HepG2 (cell line): ENCODE measurements around the gene KRT6C. TPM values are rescaled to one million over a fixed set of nuclear protein-coding genes. Genes with fewer than 3 reads are reported as not detected.

ENCODE experiments used
- ATAC-seq: fragments of 200-7000 bp; cut with Tn5 transposase; 3 replicates; pipeline ENCODE4 v1.9.1; 2020; ENCODE audit warnings: mild to moderate bottlenecking, moderate library complexity
- BruUV-seq: library from RNA; stranded (reverse); fragments of 400-500 nt; replicated peaks from 2 replicates; lab custom pipeline; 2021; lab: Mats Ljungman, UMichigan
- CTCF ChIA-PET: fragments of 300-600 bp; formaldehyde crosslinking; extraction: SDS; loops from one replicate; lab custom pipeline; 2021; ENCODE audit warnings: low total read pairs, inconsistent platforms, low intra/inter-chr PET ratio; lab: Yijun Ruan, JAX
- POLR2A ChIA-PET: fragments of 350-600 bp; sonication (Branson Sonifier 250); formaldehyde crosslinking; loops from one replicate; lab custom pipeline; 2020; ENCODE audit warnings: antibody characterized with exemption, inconsistent platforms; lab: Yijun Ruan, JAX
- DNase-seq: peaks from one replicate; pipeline ENCODE4 v3.0.0-alpha.2; 2015; ENCODE audit warnings: low spot score
- FAIRE-seq: peaks from 3 replicates; lab custom pipeline; 2011; peaks lifted over from hg19 to GRCh38; lab: Jason Lieb, UNC
- H2AFZ ChIP-seq: one replicate; pipeline ENCODE4 v1.6.1; 2011; ENCODE audit warnings: low read length, inconsistent platforms
- H3K27ac ChIP-seq: fragments of 300-600 bp; 3 replicates; pipeline ENCODE4 v1.8.0; 2011; ENCODE audit warnings: mixed run types, mild to moderate bottlenecking, mixed read lengths, low read length, inconsistent platforms; ENCODE audit not compliant: insufficient read depth; ENCODE audit errors: extremely low read length
- H3K27me3 ChIP-seq, 2 experiments: fragments of 200-600 bp in 1 of 2; 2 replicates in 1 of 2; 3 replicates in 1 of 2; pipeline versions ENCODE4 v1.6.0 to v1.8.0; 2011; ENCODE audit warnings: low read length in 2 of 2, mild to moderate bottlenecking in 2 of 2, moderate library complexity in 2 of 2, inconsistent platforms in 1 of 2; ENCODE audit not compliant: insufficient read depth in 2 of 2, control insufficient read depth in 1 of 2
- H3K36me3 ChIP-seq, 2 experiments: fragments of 200-600 bp in 1 of 2; replicated peaks in 1 of 2; 2 replicates in 1 of 2; 3 replicates in 1 of 2; pipeline versions ENCODE4 v1.5.1 to v1.8.0; 2011; ENCODE audit warnings: low read length in 2 of 2, inconsistent platforms in 1 of 2; ENCODE audit not compliant: insufficient read depth in 2 of 2, control insufficient read depth in 1 of 2
- H3K4me1 ChIP-seq: 2 replicates; pipeline ENCODE4 v1.5.1; 2012; ENCODE audit warnings: low read length, inconsistent platforms; ENCODE audit not compliant: insufficient read depth
- H3K4me2 ChIP-seq: 2 replicates; pipeline ENCODE4 v1.6.0; 2011; ENCODE audit warnings: low read depth, low read length, inconsistent platforms
- H3K4me3 ChIP-seq, 3 experiments: fragments of 200-600 bp in 1 of 3; sonication (generic), shearing (Covaris generic) in 1 of 3; replicated peaks in 1 of 3; 2 replicates each; pipeline ENCODE4 v1.5.1; 2011 to 2016; ENCODE audit warnings: low read length in 3 of 3, inconsistent platforms in 2 of 3, low read depth in 2 of 3, mild to moderate bottlenecking in 2 of 3, control low read depth in 1 of 3, mixed read lengths in 1 of 3; ENCODE audit not compliant: insufficient read depth in 1 of 3
- H3K79me2 ChIP-seq: one replicate; pipeline ENCODE4 v1.6.1; 2011; ENCODE audit warnings: low read length, inconsistent platforms; ENCODE audit not compliant: insufficient read depth
- H3K9ac ChIP-seq: 2 replicates; pipeline ENCODE4 v1.6.0; 2011; ENCODE audit warnings: mild to moderate bottlenecking, low read depth, low read length, inconsistent platforms; ENCODE audit not compliant: insufficient read depth
- H3K9me3 ChIP-seq: 2 replicates; pipeline ENCODE4 v1.5.1; 2012; ENCODE audit warnings: mild to moderate bottlenecking, low read length
- H4K20me1 ChIP-seq: 2 replicates; pipeline ENCODE4 v1.6.0; 2011; ENCODE audit warnings: inconsistent platforms, mild to moderate bottlenecking, low read length, moderate library complexity; ENCODE audit not compliant: insufficient read depth
- CEBPB ChIP-seq: IDR thresholded peaks from 2 replicates; pipeline ENCODE4 v1.6.1; 2011; ENCODE audit warnings: low read depth, low read length, improper control_type of control experiment, borderline replicate concordance
- GLI4 ChIP-seq: sonication (generic); formaldehyde crosslinking; IDR thresholded peaks from 2 replicates; pipeline ENCODE4 v1.5.1; 2020; ENCODE audit warnings: missing genetic modification reagents, mild to moderate bottlenecking, moderate library complexity, borderline replicate concordance
- JDP2 ChIP-seq: sonication (generic); formaldehyde crosslinking; IDR thresholded peaks from 2 replicates; pipeline ENCODE4 v1.8.1; 2022; ENCODE audit warnings: missing genetic modification reagents, borderline replicate concordance
- KMT2B ChIP-seq: IDR thresholded peaks from 2 replicates; pipeline ENCODE4 v1.6.1; 2016; ENCODE audit warnings: missing genetic modification reagents, missing compliant biosample characterization
- MLLT10 ChIP-seq: sonication (generic); formaldehyde crosslinking; IDR thresholded peaks from 2 replicates; pipeline ENCODE4 v1.4.0; 2020; ENCODE audit warnings: missing genetic modification reagents
- RAD21 ChIP-seq: fragments of 450-650 bp; formaldehyde crosslinking; IDR thresholded peaks from 2 replicates; pipeline ENCODE4 v1.5.0; 2020; ENCODE audit warnings: mild to moderate bottlenecking
- RELA ChIP-seq: sonication (generic); formaldehyde crosslinking; IDR thresholded peaks from 2 replicates; pipeline ENCODE4 v1.4.0; 2020; ENCODE audit warnings: missing genetic modification reagents
- RFX1 ChIP-seq: fragments of 450-650 bp; IDR thresholded peaks from 2 replicates; pipeline ENCODE4 v1.6.1; 2017
- SNAPC2 ChIP-seq: sonication (generic); formaldehyde crosslinking; IDR thresholded peaks from 2 replicates; pipeline ENCODE4 v1.8.1; 2022; ENCODE audit warnings: mild to moderate bottlenecking, missing genetic modification reagents
- ZNF24 ChIP-seq: fragments of 450-650 bp; IDR thresholded peaks from 2 replicates; pipeline ENCODE4 v1.6.1; 2017; ENCODE audit warnings: antibody characterized with exemption, mild to moderate bottlenecking
- ZNF720 ChIP-seq: sonication (generic); formaldehyde crosslinking; IDR thresholded peaks from 2 replicates; pipeline ENCODE4 v1.4.0; 2020; ENCODE audit warnings: missing genetic modification reagents
- ZNF850 ChIP-seq: sonication (generic); formaldehyde crosslinking; conservative IDR thresholded peaks from 2 replicates; pipeline ENCODE4 v1.9.0; 2021; ENCODE audit warnings: mild to moderate bottlenecking, missing genetic modification reagents
- ZXDC ChIP-seq: sonication (generic); formaldehyde crosslinking; IDR thresholded peaks from 2 replicates; pipeline ENCODE4 v1.5.0; 2020; ENCODE audit warnings: mild to moderate bottlenecking, missing genetic modification reagents
- WGBS: methylation state at CpG from one replicate; pipeline ENCODE4 v1.1.6; 2017; ENCODE audit warnings: low lambda C conversion rate; 5-methylcytosine and 5-hydroxymethylcytosine counted together
- in situ Hi-C: cut with HindIII; loops from 2 replicates; pipeline ENCODE4 v1.10.0; 2017; ENCODE audit warnings: low pct_unique_long_range_greater_than_20kb; ENCODE audit not compliant: extremely low pct_ligation_motif_present
- intact Hi-C: fragments of 100-400 bp; cut with micrococcal nuclease; formaldehyde crosslinking; loops from one replicate; pipeline ENCODE4 v1.10.0; 2022; ENCODE audit not compliant: unreplicated experiment
- polyA plus RNA-seq, 8 experiments: library from polyadenylated mRNA; depleted of rRNA in 3 of 8; stranded (reverse) in 7 of 8; unstranded in 1 of 8; fragments of >200 nt; fragmentation: Illumina TruSeq in 4 of 8; extraction: Trizol in 4 of 8; gene quantifications; 2 replicates each; pipeline versions ENCODE4 v1.2.1 to v1.2.3, GENCODE V29; 2011 to 2016; ENCODE audit warnings: low read depth in 4 of 8, missing spikeins in 1 of 8, mixed read lengths in 1 of 8; ENCODE audit not compliant: insufficient read depth in 1 of 8
- total RNA-seq, 5 experiments: library from RNA; depleted of rRNA; stranded (reverse); fragments of >200 nt; fragmentation: Illumina TruSeq; extraction: Trizol; gene quantifications; 2 replicates each; pipeline ENCODE4 v1.2.3, GENCODE V29; 2016; ENCODE audit warnings: low read depth in 1 of 5
- TF ChIP-seq, protein P1 (sequence below): sonication (generic); formaldehyde crosslinking; IDR thresholded peaks from 2 replicates; pipeline ENCODE4 v1.9.0; 2021; ENCODE audit warnings: missing genetic modification reagents, borderline replicate concordance
- TF ChIP-seq, protein P2 (sequence below): sonication (generic); formaldehyde crosslinking; IDR thresholded peaks from 2 replicates; pipeline ENCODE4 v1.5.0; 2020; ENCODE audit warnings: mild to moderate bottlenecking, missing genetic modification reagents, moderate library complexity

KRT6C gene
- total and polyA plus RNA-seq, 2 of the 13 experiments (the other 11 are each of a cell fraction or from before 2014, with no cell fraction given): 0.03 TPM; not detected in 1

DNA sequence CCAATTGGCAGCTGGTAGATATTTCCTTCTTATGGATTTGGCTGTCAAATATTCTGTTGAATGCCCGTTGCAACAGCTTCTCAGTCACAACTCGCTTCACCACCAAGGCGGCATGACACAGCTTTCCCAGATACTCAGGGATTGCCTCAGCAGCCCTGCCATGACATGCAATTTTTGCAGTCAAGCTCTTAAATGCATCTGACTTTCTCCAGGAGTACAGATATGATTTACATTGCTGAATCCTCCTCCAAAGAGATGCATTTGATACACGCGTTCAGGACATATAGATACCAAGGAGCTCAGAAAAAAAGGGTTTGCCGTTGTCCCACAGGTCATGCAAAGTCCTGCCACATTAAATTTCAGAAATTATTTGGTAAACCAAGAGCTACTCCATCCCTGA lies 40.1 kb upstream of the KRT6C start (continued):
- TF ChIP-seq ZXDC (CRISPR knock-in tag) (no peak), CEBPB (no peak)
- TF ChIP-seq, all 625 proteins: peak for 0

DNA sequence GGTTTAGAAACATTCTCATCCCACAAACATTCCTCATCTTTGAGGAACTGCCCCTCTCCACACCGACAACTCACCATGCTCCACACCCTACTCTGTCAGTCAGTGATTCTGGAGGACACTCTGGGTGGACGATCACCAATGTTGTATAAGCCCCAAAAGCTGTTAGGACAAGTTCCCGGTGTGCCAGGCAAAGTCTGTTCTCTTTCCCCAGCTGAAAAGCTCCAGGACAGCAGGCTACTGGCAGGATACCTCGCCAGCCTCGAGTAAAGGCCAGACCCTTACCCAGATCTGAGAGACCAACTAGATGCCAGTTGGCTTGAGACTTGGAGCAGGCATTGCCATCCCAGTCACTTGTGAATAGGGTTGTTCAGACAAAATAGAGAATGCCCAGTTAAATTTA lies 34.6 kb upstream of the KRT6C start:
- no peak overlapping the region for H3K4me2 ChIP-seq
- no peak overlapping the region for H3K9ac ChIP-seq
- no peak overlapping the region for H2AFZ ChIP-seq
- intact Hi-C loops: no loop called here
- 0% methylated on average over 4 of the region's 5 CpGs for WGBS
- H3K27ac ChIP-seq: no peak overlapping the region
- in situ Hi-C loops: no loop called here
- ATAC-seq (no peak), FAIRE-seq (no peak), DNase-seq (no peak)
- H3K79me2 ChIP-seq: no peaks in the 10 kb centered on the region
- no peaks in the 10 kb centered on the region for H3K4me1 ChIP-seq
- H3K36me3 ChIP-seq: no peaks in the 10 kb centered on the region
- ChIA-PET POLR2A (no interaction called here), CTCF (no interaction called here)
- H3K27me3 ChIP-seq: no peaks in the 10 kb centered on the region
- H4K20me1 ChIP-seq: no peaks in the 10 kb centered on the region
- H3K4me3 ChIP-seq: no peak overlapping the region
- peaks cover 14% of the 10 kb centered on the region for H3K9me3 ChIP-seq
- no TSS peak for BruUV-seq
- TF ChIP-seq KMT2B (CRISPR knock-in tag): no peak
- TF ChIP-seq JDP2 (CRISPR knock-in tag): no peak
- TF ChIP-seq RELA (CRISPR knock-in tag): no peak
- no peak for TF ChIP-seq SNAPC2
- TF ChIP-seq ZNF720: no peak
- no peak for TF ChIP-seq RAD21 (CRISPR knock-in tag)
- TF ChIP-seq, protein P1, sequence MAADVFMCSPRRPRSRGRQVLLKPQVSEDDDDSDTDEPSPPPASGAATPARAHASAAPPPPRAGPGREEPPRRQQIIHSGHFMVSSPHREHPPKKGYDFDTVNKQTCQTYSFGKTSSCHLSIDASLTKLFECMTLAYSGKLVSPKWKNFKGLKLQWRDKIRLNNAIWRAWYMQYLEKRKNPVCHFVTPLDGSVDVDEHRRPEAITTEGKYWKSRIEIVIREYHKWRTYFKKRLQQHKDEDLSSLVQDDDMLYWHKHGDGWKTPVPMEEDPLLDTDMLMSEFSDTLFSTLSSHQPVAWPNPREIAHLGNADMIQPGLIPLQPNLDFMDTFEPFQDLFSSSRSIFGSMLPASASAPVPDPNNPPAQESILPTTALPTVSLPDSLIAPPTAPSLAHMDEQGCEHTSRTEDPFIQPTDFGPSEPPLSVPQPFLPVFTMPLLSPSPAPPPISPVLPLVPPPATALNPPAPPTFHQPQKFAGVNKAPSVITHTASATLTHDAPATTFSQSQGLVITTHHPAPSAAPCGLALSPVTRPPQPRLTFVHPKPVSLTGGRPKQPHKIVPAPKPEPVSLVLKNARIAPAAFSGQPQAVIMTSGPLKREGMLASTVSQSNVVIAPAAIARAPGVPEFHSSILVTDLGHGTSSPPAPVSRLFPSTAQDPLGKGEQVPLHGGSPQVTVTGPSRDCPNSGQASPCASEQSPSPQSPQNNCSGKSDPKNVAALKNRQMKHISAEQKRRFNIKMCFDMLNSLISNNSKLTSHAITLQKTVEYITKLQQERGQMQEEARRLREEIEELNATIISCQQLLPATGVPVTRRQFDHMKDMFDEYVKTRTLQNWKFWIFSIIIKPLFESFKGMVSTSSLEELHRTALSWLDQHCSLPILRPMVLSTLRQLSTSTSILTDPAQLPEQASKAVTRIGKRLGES (CRISPR knock-in tag): no peak
- no peak for TF ChIP-seq GLI4
- no peak for TF ChIP-seq ZNF24
- TF ChIP-seq, protein P2, sequence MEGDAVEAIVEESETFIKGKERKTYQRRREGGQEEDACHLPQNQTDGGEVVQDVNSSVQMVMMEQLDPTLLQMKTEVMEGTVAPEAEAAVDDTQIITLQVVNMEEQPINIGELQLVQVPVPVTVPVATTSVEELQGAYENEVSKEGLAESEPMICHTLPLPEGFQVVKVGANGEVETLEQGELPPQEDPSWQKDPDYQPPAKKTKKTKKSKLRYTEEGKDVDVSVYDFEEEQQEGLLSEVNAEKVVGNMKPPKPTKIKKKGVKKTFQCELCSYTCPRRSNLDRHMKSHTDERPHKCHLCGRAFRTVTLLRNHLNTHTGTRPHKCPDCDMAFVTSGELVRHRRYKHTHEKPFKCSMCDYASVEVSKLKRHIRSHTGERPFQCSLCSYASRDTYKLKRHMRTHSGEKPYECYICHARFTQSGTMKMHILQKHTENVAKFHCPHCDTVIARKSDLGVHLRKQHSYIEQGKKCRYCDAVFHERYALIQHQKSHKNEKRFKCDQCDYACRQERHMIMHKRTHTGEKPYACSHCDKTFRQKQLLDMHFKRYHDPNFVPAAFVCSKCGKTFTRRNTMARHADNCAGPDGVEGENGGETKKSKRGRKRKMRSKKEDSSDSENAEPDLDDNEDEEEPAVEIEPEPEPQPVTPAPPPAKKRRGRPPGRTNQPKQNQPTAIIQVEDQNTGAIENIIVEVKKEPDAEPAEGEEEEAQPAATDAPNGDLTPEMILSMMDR (CRISPR knock-in tag): no peak
- TF ChIP-seq RFX1: no peak
- no peak for TF ChIP-seq MLLT10
- TF ChIP-seq ZNF850 (CRISPR knock-in tag): no peak
